Endothelial cell of umbilical vein (primary cell): ENCODE data around the gene PCGF6. TPM values are rescaled to one million over a fixed set of nuclear protein-coding genes. Genes with fewer than 3 reads are reported as not detected.

Experiments
- BruUV-seq: library from RNA; stranded (reverse); fragments of 400-500 nt; replicated peaks from 2 replicates; lab custom pipeline; 2021; lab: Mats Ljungman, UMichigan
- CTCF ChIA-PET: fragments of 300-600, 350-600 bp; sonication (Branson Sonifier 250); formaldehyde crosslinking; loops from one replicate; lab custom pipeline; 2021; ENCODE audit warnings: antibody characterized with exemption, inconsistent platforms; lab: Charles Lee
- POLR2A ChIA-PET: fragments of 300-600, 350-600 bp; sonication (Branson Sonifier 250); formaldehyde crosslinking; loops from one replicate; lab custom pipeline; 2021; ENCODE audit warnings: antibody characterized with exemption, inconsistent platforms; lab: Charles Lee
- DNase-seq: peaks from one replicate; pipeline ENCODE4 v3.0.0-alpha.2; 2011; ENCODE audit warnings: low read depth, low spot score
- FAIRE-seq: peaks from 2 replicates; lab custom pipeline; 2011; peaks lifted over from hg19 to GRCh38; lab: Jason Lieb, UNC
- H2AFZ ChIP-seq: 2 replicates; pipeline ENCODE4 v1.6.0; 2012; ENCODE audit warnings: low read depth, low read length, control low read depth, inconsistent platforms
- H3K27ac ChIP-seq: 2 replicates; pipeline ENCODE4 v1.5.1; 2011; ENCODE audit warnings: low read depth, mild to moderate bottlenecking, control low read depth, low read length, moderate library complexity; ENCODE audit not compliant: insufficient read depth
- H3K27me3 ChIP-seq, 2 experiments: 2 replicates each; pipeline versions ENCODE4 v1.6.0 to v1.6.1; 2011; ENCODE audit warnings: low read length in 2 of 2, mixed read lengths in 1 of 2; ENCODE audit not compliant: control insufficient read depth in 2 of 2, insufficient read depth in 2 of 2
- H3K36me3 ChIP-seq, 2 experiments: 2 replicates in 1 of 2; 3 replicates in 1 of 2; pipeline ENCODE4 v1.5.1; 2011; ENCODE audit warnings: low read length in 2 of 2, mild to moderate bottlenecking in 1 of 2, moderate library complexity in 1 of 2; ENCODE audit not compliant: control insufficient read depth in 2 of 2, insufficient read depth in 2 of 2; ENCODE audit errors: extremely low read depth in 1 of 2
- H3K4me1 ChIP-seq: 3 replicates; pipeline ENCODE4 v1.5.1; 2011; ENCODE audit warnings: mild to moderate bottlenecking, low read length; ENCODE audit not compliant: control insufficient read depth, insufficient read depth; ENCODE audit errors: extremely low read depth
- H3K4me2 ChIP-seq: 2 replicates; pipeline ENCODE4 v1.6.1; 2011; ENCODE audit warnings: low read length, control low read depth, mixed read lengths; ENCODE audit not compliant: insufficient read depth
- H3K4me3 ChIP-seq, 3 experiments: fragments of 200-600 bp in 1 of 3; sonication (generic), shearing (Covaris generic) in 1 of 3; replicated peaks in 1 of 3; 2 replicates each; pipeline ENCODE4 v1.5.1; 2011 to 2016; ENCODE audit warnings: control low read depth in 3 of 3, low read length in 3 of 3, mild to moderate bottlenecking in 2 of 3, inconsistent platforms in 1 of 3, low read depth in 1 of 3, moderate library complexity in 1 of 3; ENCODE audit not compliant: insufficient read depth in 1 of 3
- H3K79me2 ChIP-seq: 2 replicates; pipeline ENCODE4 v1.6.0; 2012; ENCODE audit warnings: low read length, inconsistent platforms; ENCODE audit not compliant: control insufficient read depth, insufficient read depth
- H3K9ac ChIP-seq: replicated peaks from 2 replicates; pipeline ENCODE3; 2011; ENCODE audit warnings: low read length, control low read depth; ENCODE audit not compliant: insufficient read depth; ENCODE audit errors: extremely low read depth
- H3K9me1 ChIP-seq: replicated peaks from 3 replicates; pipeline ENCODE4 v1.6.0; 2011; ENCODE audit warnings: mild to moderate bottlenecking, low read length; ENCODE audit not compliant: control insufficient read depth, insufficient read depth; ENCODE audit errors: extremely low read depth
- H3K9me3 ChIP-seq: replicated peaks from 2 replicates; pipeline ENCODE4 v1.5.1; 2012; ENCODE audit warnings: low read length, inconsistent platforms; ENCODE audit not compliant: control insufficient read depth, insufficient read depth
- H4K20me1 ChIP-seq: replicated peaks from 2 replicates; pipeline ENCODE3; 2011; ENCODE audit warnings: mild to moderate bottlenecking, low read length; ENCODE audit not compliant: control insufficient read depth, insufficient read depth; ENCODE audit errors: extremely low read depth
- EZH2 ChIP-seq: IDR thresholded peaks from 2 replicates; pipeline ENCODE4 v1.6.1; 2012; ENCODE audit warnings: borderline replicate concordance, low read depth, mild to moderate bottlenecking, moderate library complexity, low read length, inconsistent platforms; ENCODE audit not compliant: severe bottlenecking
- FOS ChIP-seq: IDR thresholded peaks from 2 replicates; pipeline ENCODE4 v1.6.1; 2011; ENCODE audit warnings: mild to moderate bottlenecking, low read length, moderate library complexity, borderline replicate concordance; ENCODE audit not compliant: insufficient read depth
- GATA2 ChIP-seq: IDR thresholded peaks from 2 replicates; pipeline ENCODE4 v1.7.0; 2011; ENCODE audit warnings: low read depth, mild to moderate bottlenecking, moderate library complexity, mixed read lengths, low read length; ENCODE audit not compliant: insufficient read length, insufficient read depth
- JUN ChIP-seq: IDR thresholded peaks from 2 replicates; pipeline ENCODE4 v1.6.1; 2011; ENCODE audit warnings: borderline replicate concordance, low read depth; ENCODE audit not compliant: insufficient read length, insufficient read depth
- MYC ChIP-seq: IDR thresholded peaks from one replicate; pipeline ENCODE4 v1.6.1; 2011; ENCODE audit warnings: mild to moderate bottlenecking, low read depth, low read length
- POLR2A ChIP-seq: IDR thresholded peaks from 2 replicates; pipeline ENCODE4 v1.6.1; 2012; ENCODE audit warnings: low read depth, mild to moderate bottlenecking, control low read depth, low read length
- POLR2AphosphoS5 ChIP-seq: IDR thresholded peaks from 2 replicates; pipeline ENCODE4 v1.6.1; 2012; ENCODE audit warnings: low read depth, mild to moderate bottlenecking, control low read depth, low read length, moderate library complexity; ENCODE audit not compliant: insufficient read depth
- dilution Hi-C: fragments of 300-500 bp; cut with MboI; formaldehyde crosslinking; loops from one replicate; pipeline ENCODE4 v1.15.0; 2019; ENCODE audit warnings: low sequenced_read_pairs; ENCODE audit not compliant: extremely low pct_ligation_motif_present
- intact Hi-C: fragments of 100-400 bp; cut with micrococcal nuclease; formaldehyde crosslinking; loops from one replicate; pipeline ENCODE4 v1.10.0; 2022
- polyA plus RNA-seq, 4 experiments: library from polyadenylated mRNA; depleted of rRNA in 3 of 4; stranded (reverse) in 3 of 4; unstranded in 1 of 4; fragments of >200 nt; gene quantifications; 2 replicates each; pipeline versions ENCODE4 v1.2.1 to v1.2.3, GENCODE V29; 2011 to 2012; ENCODE audit warnings: missing spikeins in 1 of 4
- total RNA-seq: library from RNA; stranded (reverse); gene quantifications from 2 replicates; pipeline ENCODE4 v1.2.3, GENCODE V29; 2021
- TF ChIP-seq, protein P1 (sequence below), 2 donors: IDR thresholded peaks; 1 replicate in 1 of 2; 2 replicates in 1 of 2; pipeline ENCODE4 v1.5.1; 2011; ENCODE audit warnings: low read length in 2 of 2, mild to moderate bottlenecking in 2 of 2, moderate library complexity in 2 of 2, control low read depth in 1 of 2, inconsistent platforms in 1 of 2, low read depth in 1 of 2; ENCODE audit not compliant: insufficient read depth in 1 of 2; ENCODE audit errors: extremely low read depth in 1 of 2
- TF ChIP-seq, protein P2 (sequence below): IDR thresholded peaks from 2 replicates; pipeline ENCODE4 v1.6.1; 2011; ENCODE audit not compliant: insufficient read depth, insufficient read length

PCGF6 gene
- total and polyA plus RNA-seq, 2 donors (not counting 3 experiments of a cell fraction or from before 2014, with no cell fraction given), result 3.8 to 11.3 TPM

GRCh38 chr10:103254538-103255325, 96.2 kb downstream of the PCGF6 start:
- POLR2A ChIA-PET, result no interaction called here
- H3K79me2 ChIP-seq, result no peaks in the 10 kb centered on the region
- H3K4me1 ChIP-seq, result no peaks in the 10 kb centered on the region
- no peak overlapping the region for H3K27ac ChIP-seq
- H3K9me1 ChIP-seq, result no peaks in the 10 kb centered on the region
- no peaks in the 10 kb centered on the region for H4K20me1 ChIP-seq
- H3K9ac ChIP-seq, result no peak overlapping the region
- FAIRE-seq (no peak), DNase-seq (no peak)
- dilution Hi-C loops, result no loop called here
- no TSS peak for BruUV-seq
- no peak overlapping the region for H3K4me3 ChIP-seq
- no peaks in the 10 kb centered on the region for H3K36me3 ChIP-seq
- TF ChIP-seq POLR2AphosphoS5 (no peak), JUN (no peak), MYC (no peak), POLR2A (no peak), FOS (no peak), EZH2 (no peak), GATA2 (no peak)
- TF ChIP-seq, protein P1, sequence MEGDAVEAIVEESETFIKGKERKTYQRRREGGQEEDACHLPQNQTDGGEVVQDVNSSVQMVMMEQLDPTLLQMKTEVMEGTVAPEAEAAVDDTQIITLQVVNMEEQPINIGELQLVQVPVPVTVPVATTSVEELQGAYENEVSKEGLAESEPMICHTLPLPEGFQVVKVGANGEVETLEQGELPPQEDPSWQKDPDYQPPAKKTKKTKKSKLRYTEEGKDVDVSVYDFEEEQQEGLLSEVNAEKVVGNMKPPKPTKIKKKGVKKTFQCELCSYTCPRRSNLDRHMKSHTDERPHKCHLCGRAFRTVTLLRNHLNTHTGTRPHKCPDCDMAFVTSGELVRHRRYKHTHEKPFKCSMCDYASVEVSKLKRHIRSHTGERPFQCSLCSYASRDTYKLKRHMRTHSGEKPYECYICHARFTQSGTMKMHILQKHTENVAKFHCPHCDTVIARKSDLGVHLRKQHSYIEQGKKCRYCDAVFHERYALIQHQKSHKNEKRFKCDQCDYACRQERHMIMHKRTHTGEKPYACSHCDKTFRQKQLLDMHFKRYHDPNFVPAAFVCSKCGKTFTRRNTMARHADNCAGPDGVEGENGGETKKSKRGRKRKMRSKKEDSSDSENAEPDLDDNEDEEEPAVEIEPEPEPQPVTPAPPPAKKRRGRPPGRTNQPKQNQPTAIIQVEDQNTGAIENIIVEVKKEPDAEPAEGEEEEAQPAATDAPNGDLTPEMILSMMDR (IDR thresholded peaks at IDR 0.05; ENCODE audit: extremely low read depth in 1 of 2, insufficient read depth in 1 of 2, low read depth in 1 of 2, low read length in 2 of 2), result no peak
- TF ChIP-seq, protein P2, sequence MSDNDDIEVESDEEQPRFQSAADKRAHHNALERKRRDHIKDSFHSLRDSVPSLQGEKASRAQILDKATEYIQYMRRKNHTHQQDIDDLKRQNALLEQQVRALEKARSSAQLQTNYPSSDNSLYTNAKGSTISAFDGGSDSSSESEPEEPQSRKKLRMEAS, result no peak
- H3K4me2 ChIP-seq, result no peak overlapping the region
- CTCF ChIA-PET, result interaction anchor here (1.3 to 1.6 kb wide), 3 partner anchors 9 to 337 kb away, joined by 3 to 9 read pairs (median 4); partner anchors contain the start of gene CNNM2
- H2AFZ ChIP-seq, result no peak overlapping the region
- intact Hi-C loops, result no loop called here
- no peaks in the 10 kb centered on the region for H3K9me3 ChIP-seq
- H3K27me3 ChIP-seq, result no peaks in the 10 kb centered on the region
